H9 (cell line): Measurements from ENCODE around the gene MAGI1. TPM values are rescaled to one million over a fixed set of nuclear protein-coding genes. Genes with fewer than 3 reads are reported as not detected.

Source experiments
- DNase-seq: peaks from one replicate; pipeline ENCODE4 v3.0.0-alpha.2; 2017
- H2AFZ ChIP-seq: one replicate; pipeline ENCODE4 v1.6.1; 2013; ENCODE audit warnings: mild to moderate bottlenecking, low read length, control low read depth, moderate library complexity
- H2AK5ac ChIP-seq: 2 replicates; pipeline ENCODE4 v1.6.1; 2013; ENCODE audit warnings: low read length, control low read depth, mixed read lengths; ENCODE audit not compliant: insufficient read length
- H2BK120ac ChIP-seq: one replicate; pipeline ENCODE4 v1.6.1; 2013; ENCODE audit warnings: low read depth, mild to moderate bottlenecking, low read length, control low read depth, inconsistent platforms; ENCODE audit not compliant: poor library complexity, severe bottlenecking
- H2BK12ac ChIP-seq: 2 replicates; pipeline ENCODE4 v1.6.1; 2013; ENCODE audit warnings: low read length, control low read depth, mixed read lengths, low read depth; ENCODE audit not compliant: insufficient read length
- H2BK15ac ChIP-seq: 2 replicates; pipeline ENCODE4 v1.6.1; 2013; ENCODE audit warnings: low read depth, low read length, control low read depth
- H2BK20ac ChIP-seq: one replicate; pipeline ENCODE4 v1.6.1; 2013; ENCODE audit warnings: low read depth, mild to moderate bottlenecking, low read length, control low read depth, inconsistent platforms; ENCODE audit not compliant: poor library complexity, severe bottlenecking
- H2BK5ac ChIP-seq: 2 replicates; pipeline ENCODE4 v1.6.1; 2013; ENCODE audit warnings: low read length, control low read depth, mixed read lengths; ENCODE audit not compliant: insufficient read length
- H3K14ac ChIP-seq: 2 replicates; pipeline ENCODE4 v1.6.1; 2013; ENCODE audit warnings: low read length, control low read depth; ENCODE audit not compliant: insufficient read depth
- H3K18ac ChIP-seq: 2 replicates; pipeline ENCODE4 v1.6.1; 2013; ENCODE audit warnings: low read depth, mild to moderate bottlenecking, mixed read lengths, low read length, control low read depth; ENCODE audit not compliant: insufficient read length
- H3K23ac ChIP-seq: 2 replicates; pipeline ENCODE4 v1.6.1; 2013; ENCODE audit warnings: low read length, control low read depth, mixed read lengths, low read depth; ENCODE audit not compliant: insufficient read length
- H3K23me2 ChIP-seq: 2 replicates; pipeline ENCODE4 v1.6.1; 2013; ENCODE audit warnings: low read depth, mild to moderate bottlenecking, mixed read lengths, low read length, control low read depth; ENCODE audit not compliant: insufficient read length, poor library complexity, severe bottlenecking
- H3K27ac ChIP-seq: 2 replicates; pipeline ENCODE4 v1.5.1; 2013; ENCODE audit warnings: low read length, control low read depth, mixed read lengths, low read depth; ENCODE audit not compliant: insufficient read length
- H3K27me3 ChIP-seq: 2 replicates; pipeline ENCODE4 v1.6.1; 2013; ENCODE audit warnings: low read length, control low read depth, inconsistent platforms; ENCODE audit not compliant: insufficient read depth
- H3K4ac ChIP-seq: 2 replicates; pipeline ENCODE4 v1.6.1; 2013; ENCODE audit warnings: low read depth, mild to moderate bottlenecking, control low read depth, inconsistent platforms, low read length, moderate library complexity
- H3K4me1 ChIP-seq: 2 replicates; pipeline ENCODE4 v1.6.1; 2013; ENCODE audit warnings: low read length, control low read depth, inconsistent platforms; ENCODE audit not compliant: insufficient read depth
- H3K4me2 ChIP-seq: 2 replicates; pipeline ENCODE4 v1.6.1; 2013; ENCODE audit warnings: low read length, control low read depth, mixed read lengths; ENCODE audit not compliant: insufficient read length, insufficient read depth
- H3K56ac ChIP-seq: 2 replicates; pipeline ENCODE4 v1.6.1; 2013; ENCODE audit warnings: low read depth, mild to moderate bottlenecking, mixed read lengths, low read length, control low read depth; ENCODE audit not compliant: insufficient read length
- H3K79me1 ChIP-seq: 2 replicates; pipeline ENCODE4 v1.6.1; 2013; ENCODE audit warnings: low read depth, mild to moderate bottlenecking, moderate library complexity, low read length, control low read depth, inconsistent platforms; ENCODE audit not compliant: insufficient read depth, poor library complexity, severe bottlenecking
- H3K79me2 ChIP-seq: 2 replicates; pipeline ENCODE4 v1.6.1; 2013; ENCODE audit warnings: low read length, control low read depth, inconsistent platforms; ENCODE audit not compliant: insufficient read depth
- H3K9ac ChIP-seq: 2 replicates; pipeline ENCODE4 v1.6.1; 2013; ENCODE audit warnings: low read length, control low read depth, mixed read lengths; ENCODE audit not compliant: insufficient read length; ENCODE audit errors: extremely low read depth
- H3K9me3 ChIP-seq: one replicate; pipeline ENCODE4 v1.6.1; 2013; ENCODE audit warnings: low read depth, low read length, inconsistent platforms; ENCODE audit not compliant: control insufficient read depth
- H3T11ph ChIP-seq: one replicate; pipeline ENCODE4 v1.6.1; 2013; ENCODE audit warnings: mild to moderate bottlenecking, low read length, control low read depth, inconsistent platforms
- H4K20me1 ChIP-seq: one replicate; pipeline ENCODE4 v1.6.1; 2013; ENCODE audit not compliant: control insufficient read depth, insufficient read length, insufficient read depth
- H4K5ac ChIP-seq: 2 replicates; pipeline ENCODE4 v1.6.1; 2013; ENCODE audit warnings: low read depth, mild to moderate bottlenecking, mixed read lengths, low read length, control low read depth; ENCODE audit not compliant: insufficient read length
- H4K8ac ChIP-seq: replicated peaks from 2 replicates; pipeline ENCODE4 v1.6.1; 2013; ENCODE audit warnings: low read length, control low read depth, mixed read lengths, low read depth; ENCODE audit not compliant: insufficient read length
- H4K91ac ChIP-seq: 2 replicates; pipeline ENCODE4 v1.6.1; 2013; ENCODE audit warnings: low read depth, mild to moderate bottlenecking, moderate library complexity, mixed read lengths, low read length, control low read depth; ENCODE audit not compliant: insufficient read length
- H3K27ac Mint-ChIP-seq, 3 experiments: 2 replicates in 2 of 3; 3 replicates in 1 of 3; pipeline ENCODE4 v1.8.0; 2020 to 2021; ENCODE audit warnings: mixed read lengths in 3 of 3, mild to moderate bottlenecking in 1 of 3, moderate library complexity in 1 of 3
- H3K27me3 Mint-ChIP-seq: 2 replicates; pipeline ENCODE4 v1.8.0; 2021; ENCODE audit warnings: low read depth, mild to moderate bottlenecking, moderate library complexity, mixed read lengths
- H3K36me3 Mint-ChIP-seq, 3 experiments: 2 replicates in 2 of 3; 3 replicates in 1 of 3; pipeline ENCODE4 v1.8.0; 2020 to 2021; ENCODE audit warnings: low read depth in 3 of 3, mixed read lengths in 3 of 3; ENCODE audit not compliant: insufficient read depth in 1 of 3
- H3K4me1 Mint-ChIP-seq, 2 experiments: 2 replicates each; pipeline ENCODE4 v1.8.0; 2020; ENCODE audit warnings: mixed read lengths in 2 of 2
- H3K4me3 Mint-ChIP-seq, 2 experiments: 2 replicates in 1 of 2; 3 replicates in 1 of 2; pipeline ENCODE4 v1.8.0; 2020 to 2021; ENCODE audit warnings: mild to moderate bottlenecking in 2 of 2, mixed read lengths in 2 of 2, moderate library complexity in 1 of 2
- H3K9me3 Mint-ChIP-seq, 2 experiments: 2 replicates in 1 of 2; 3 replicates in 1 of 2; pipeline ENCODE4 v1.8.0; 2020; ENCODE audit warnings: mild to moderate bottlenecking in 2 of 2, mixed read lengths in 2 of 2, moderate library complexity in 1 of 2
- CTCF ChIP-seq: fragments of 200-600 bp; sonication (generic); conservative IDR thresholded peaks from 3 replicates; pipeline ENCODE4 v1.8.0; 2021; ENCODE audit warnings: antibody characterized with exemption, mild to moderate bottlenecking
- WGBS: extraction: QIAGEN DNeasy Blood & Tissue Kit; methylation state at CpG from one replicate; pipeline ENCODE4 v1.1.7; 2013; ENCODE audit warnings: missing lambda C conversion rate, low lambda C conversion rate, mixed read lengths; ENCODE audit not compliant: insufficient read length; ENCODE audit errors: extremely low coverage; 5-methylcytosine and 5-hydroxymethylcytosine counted together
- total RNA-seq: library from RNA; stranded (reverse); gene quantifications from 2 replicates; pipeline ENCODE4 v1.2.1, GENCODE V29; 2021

Gene MAGI1
- total RNA-seq, 1 experiment from 2014 or later: 65.7 TPM

GRCh38 chr3:65723985-65724384 lies 314.7 kb downstream of the MAGI1 start:
- peaks cover 2 to 3% of the 10 kb centered on the region in 2 experiments; a peak in 3 of 5 replicates for H3K9me3 Mint-ChIP-seq
- Histone ChIP-seq H2BK5ac (no peak overlapping the region), H2AFZ (no peak overlapping the region), H3K23me2 (no peaks in the 10 kb centered on the region), H3T11ph (no peak overlapping the region), H3K18ac (no peak overlapping the region), H2BK15ac (no peak overlapping the region), H4K20me1 (no peaks in the 10 kb centered on the region), H3K14ac (no peak overlapping the region), H3K27me3 (no peaks in the 10 kb centered on the region), H3K9ac (no peak overlapping the region), H3K4ac (no peak overlapping the region), H2AK5ac (no peak overlapping the region), H3K4me1 (peaks cover 12% of the 10 kb centered on the region; the same call in 1 of the 2 replicates), H2BK12ac (no peak overlapping the region), H3K23ac (no peak overlapping the region), H4K5ac (no peak overlapping the region), H3K56ac (no peak overlapping the region), H3K79me1 (no peaks in the 10 kb centered on the region), H3K79me2 (no peaks in the 10 kb centered on the region), H4K8ac (no peak overlapping the region), H3K9me3 (no peaks in the 10 kb centered on the region), H3K4me2 (no peak overlapping the region), H2BK120ac (no peak overlapping the region), H2BK20ac (no peak overlapping the region), H3K27ac (no peak overlapping the region), H4K91ac (no peak overlapping the region)
- no peak for TF ChIP-seq CTCF
- no peak overlapping the region for H3K27ac Mint-ChIP-seq
- no CpG with 5 or more reads among the region's 1 CpG for WGBS
- H3K4me3 Mint-ChIP-seq: no peak overlapping the region
- H3K4me1 Mint-ChIP-seq: peaks cover 61 to 67% of the 10 kb centered on the region in 2 experiments
- DNase-seq: no peak
- no peaks in the 10 kb centered on the region for H3K27me3 Mint-ChIP-seq
- peaks cover 0 to 5% (median 3%) of the 10 kb centered on the region in 3 experiments; a peak in 5 of 7 replicates for H3K36me3 Mint-ChIP-seq
